HG03196 (cell line): ENCODE measurements around the gene TMCO6.
"Not testable (repeated sequence)": the region's sequence is repeated elsewhere in the genome, so short reads cannot be mapped to it uniquely, and the experiment has no call there.

Experiments used
- ATAC-seq: cut with Tn5 transposase; IDR thresholded peaks from one replicate; pipeline ENCODE4 v1.9.1; 2021; ENCODE audit not compliant: unreplicated experiment

The TMCO6 gene

GRCh38 chr5:140639148-140639981 lies at the start of gene TMCO6:
Gene TMCO6 (plus strand): TSS chr5:140639451. CDS start chr5:140639528, 77 bp downstream.
- peak; percentile 89 for ATAC-seq

GRCh38 chr5:140590861-140591260 lies 48.4 kb upstream of the TMCO6 start:
- ATAC-seq, result no peak

- no peak for ATAC-seq
Observed at GRCh38 chr5:140591747-140592372, 47.4 kb upstream of the TMCO6 start.

- not testable (repeated sequence) for ATAC-seq
Observed at GRCh38 chr5:140593070-140593469, 46.2 kb upstream of the TMCO6 start.

- no peak for ATAC-seq
Observed at GRCh38 chr5:140594169-140594568, 45.1 kb upstream of the TMCO6 start.

- no peak for ATAC-seq
Observed at GRCh38 chr5:140595538-140596300, 43.5 kb upstream of the TMCO6 start.

GRCh38 chr5:140596321-140596741 lies 42.9 kb upstream of the TMCO6 start:
- ATAC-seq, result no peak

GRCh38 chr5:140598836-140599235 lies 40.4 kb upstream of the TMCO6 start:
- ATAC-seq, result no peak

GRCh38 chr5:140600096-140600495 lies 39.2 kb upstream of the TMCO6 start:
- ATAC-seq, result no peak

- ATAC-seq, result no peak
Observed at GRCh38 chr5:140602147-140602546, 37.1 kb upstream of the TMCO6 start.

GRCh38 chr5:140603446-140603698 lies 35.9 kb upstream of the TMCO6 start:
- ATAC-seq, result not testable (repeated sequence)

- ATAC-seq, result no peak
Observed at GRCh38 chr5:140603734-140604133, 35.5 kb upstream of the TMCO6 start.

GRCh38 chr5:140605879-140606278 lies 33.4 kb upstream of the TMCO6 start:
- ATAC-seq, result no peak

GRCh38 chr5:140607031-140607430 lies 32.2 kb upstream of the TMCO6 start:
- ATAC-seq, result no peak

GRCh38 chr5:140608722-140609121 lies 30.5 kb upstream of the TMCO6 start:
- ATAC-seq, result no peak

- no peak for ATAC-seq
Observed at GRCh38 chr5:140609126-140609525, 30.1 kb upstream of the TMCO6 start.

GRCh38 chr5:140611020-140611521 lies 28.2 kb upstream of the TMCO6 start:
- no peak for ATAC-seq

GRCh38 chr5:140622301-140622700 lies 16.9 kb upstream of the TMCO6 start:
- no peak for ATAC-seq

GRCh38 chr5:140623061-140623460 lies 16.2 kb upstream of the TMCO6 start:
- ATAC-seq, result not testable (repeated sequence)

- ATAC-seq, result not testable (repeated sequence)
Observed at GRCh38 chr5:140624886-140625285, 14.4 kb upstream of the TMCO6 start.

GRCh38 chr5:140627972-140628371 lies 11.3 kb upstream of the TMCO6 start:
- no peak for ATAC-seq

GRCh38 chr5:140628711-140629110 lies 10.5 kb upstream of the TMCO6 start:
- ATAC-seq, result no peak
